ENCODE results near the gene TBX19.
"Not testable (repeated sequence)": the region's sequence is repeated elsewhere in the genome, so short reads cannot be mapped to it uniquely, and the experiment has no call there.

TBX19 gene

GRCh38 chr1:168320800-168321450 is 40.2 kb downstream of the TBX19 start:
- no peak for FAIRE-seq

GRCh38 chr1:168321945-168322344 is 41.3 kb downstream of the TBX19 start:
- no peak for FAIRE-seq

- no peak for FAIRE-seq
These were observed 44.2 kb downstream of the TBX19 start for GRCh38 chr1:168324745-168325425.

- no peak for FAIRE-seq
These were observed 48.2 kb downstream of the TBX19 start for GRCh38 chr1:168328731-168329364.

GRCh38 chr1:168330285-168330684 is 49.6 kb downstream of the TBX19 start:
- FAIRE-seq, result no peak

- FAIRE-seq, result peak; percentile 98
These were observed 50.9 kb downstream of the TBX19 start for GRCh38 chr1:168331569-168331968.

- FAIRE-seq, result no peak
These were observed 53.0 kb downstream of the TBX19 start for GRCh38 chr1:168333562-168334276.

GRCh38 chr1:168335500-168335899 is 54.8 kb downstream of the TBX19 start:
- FAIRE-seq, result no peak

- FAIRE-seq, result no peak
These were observed 58.2 kb downstream of the TBX19 start for GRCh38 chr1:168338589-168339503.

GRCh38 chr1:168340781-168341482 is 60.3 kb downstream of the TBX19 start:
- FAIRE-seq, result no peak

GRCh38 chr1:168341483-168341975 is 60.9 kb downstream of the TBX19 start:
- no peak for FAIRE-seq

GRCh38 chr1:168342572-168343280 is 62.0 kb downstream of the TBX19 start:
- no peak for FAIRE-seq

GRCh38 chr1:168343566-168343965 is 62.9 kb downstream of the TBX19 start:
- no peak for FAIRE-seq

GRCh38 chr1:168344517-168344916 is 63.8 kb downstream of the TBX19 start:
- no peak for FAIRE-seq

GRCh38 chr1:168345939-168346338 is 65.3 kb downstream of the TBX19 start:
- FAIRE-seq, result no peak

- FAIRE-seq, result no peak
These were observed 67.0 kb downstream of the TBX19 start for GRCh38 chr1:168347630-168348029.

- FAIRE-seq, result peak; percentile 5
These were observed 67.6 kb downstream of the TBX19 start for GRCh38 chr1:168348146-168348709.

- not testable (repeated sequence) for FAIRE-seq
These were observed 73.9 kb downstream of the TBX19 start for GRCh38 chr1:168354335-168355269.

Data from colon (tissue), 2 donors.